ENCODE data around the gene RIPOR2.

RIPOR2 gene

DNA sequence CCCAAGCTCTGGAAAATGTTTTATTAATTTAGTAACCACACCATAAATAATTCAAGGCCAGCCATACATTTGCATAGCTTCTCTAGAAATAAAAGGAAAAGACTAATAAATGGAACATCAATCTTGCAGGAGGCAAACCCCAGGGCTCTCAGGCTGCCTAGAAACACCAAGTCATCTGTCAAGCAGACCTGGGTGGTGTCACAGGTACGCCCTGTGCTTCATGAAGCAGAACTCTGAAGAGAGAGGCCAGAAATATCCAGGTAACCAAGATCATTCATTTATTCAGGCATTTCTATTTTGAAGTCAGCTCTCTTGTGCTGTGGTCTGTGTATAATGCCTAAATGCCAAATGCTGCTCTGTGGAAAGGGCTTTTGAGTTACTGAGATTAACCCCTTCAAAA is 91.7 kb downstream of the RIPOR2 start:
- no peak for DNase-seq (ENCODE audit: low read depth)

DNA sequence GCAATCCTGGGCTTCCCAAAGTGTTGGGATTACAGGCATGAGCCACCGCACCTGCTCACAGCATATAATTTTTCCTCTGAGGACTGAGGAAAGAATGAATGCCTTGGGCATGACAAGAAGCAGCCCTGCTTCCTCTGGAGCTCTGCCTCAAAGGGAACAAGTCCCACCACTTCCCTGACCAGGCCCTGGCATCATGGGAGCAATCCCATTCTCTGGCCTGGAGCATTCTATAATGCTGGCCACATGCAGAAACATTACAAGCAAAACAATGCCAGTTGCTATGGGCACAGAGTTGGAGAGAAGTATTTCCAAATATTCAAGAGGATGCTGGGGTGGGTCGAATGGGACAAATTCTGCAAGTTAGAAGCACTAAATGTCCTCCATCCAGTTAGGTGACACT is 95.6 kb downstream of the RIPOR2 start:
- no peak for DNase-seq (ENCODE audit: low read depth)

DNA sequence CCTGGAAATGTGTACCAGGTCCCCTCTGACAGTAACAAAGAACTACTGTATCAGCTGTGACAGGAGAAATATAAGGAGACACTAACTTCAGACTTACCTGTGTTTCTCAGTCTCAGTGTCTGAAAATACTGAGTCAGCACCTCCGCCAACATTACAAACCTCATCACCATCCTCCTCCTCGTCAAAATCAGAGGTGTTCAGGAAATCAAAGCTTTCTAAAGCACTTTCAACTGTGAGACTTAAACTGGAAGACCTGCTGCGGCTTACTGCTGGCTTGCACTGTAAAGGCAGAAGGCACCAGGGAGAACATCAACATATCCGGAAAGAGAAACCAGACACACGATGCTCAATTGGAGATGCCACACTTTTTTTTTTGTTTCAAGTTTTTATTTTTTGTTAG is 96.8 kb downstream of the RIPOR2 start:
- no peak for DNase-seq (ENCODE audit: low read depth)

DNA sequence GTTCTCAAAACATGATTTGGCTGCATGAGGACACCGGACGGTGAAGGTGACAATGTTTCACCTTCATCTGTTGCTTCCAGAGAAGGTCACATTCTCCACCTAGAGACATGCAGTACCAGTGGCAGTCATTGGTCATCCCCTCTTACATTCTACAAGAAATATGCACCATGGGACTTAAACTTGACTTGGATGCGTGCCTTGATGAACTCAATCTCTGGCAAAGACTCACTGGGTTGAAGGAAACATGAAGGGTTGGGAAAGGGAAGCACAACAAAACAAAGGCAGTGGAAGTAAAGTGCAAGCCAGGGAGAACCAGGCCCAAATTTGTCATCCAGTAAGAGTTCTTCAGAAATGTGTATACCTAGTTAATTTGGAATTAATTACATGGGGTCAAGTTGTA is 97.7 kb downstream of the RIPOR2 start:
- DNase-seq (ENCODE audit: low read depth) = no peak

DNA sequence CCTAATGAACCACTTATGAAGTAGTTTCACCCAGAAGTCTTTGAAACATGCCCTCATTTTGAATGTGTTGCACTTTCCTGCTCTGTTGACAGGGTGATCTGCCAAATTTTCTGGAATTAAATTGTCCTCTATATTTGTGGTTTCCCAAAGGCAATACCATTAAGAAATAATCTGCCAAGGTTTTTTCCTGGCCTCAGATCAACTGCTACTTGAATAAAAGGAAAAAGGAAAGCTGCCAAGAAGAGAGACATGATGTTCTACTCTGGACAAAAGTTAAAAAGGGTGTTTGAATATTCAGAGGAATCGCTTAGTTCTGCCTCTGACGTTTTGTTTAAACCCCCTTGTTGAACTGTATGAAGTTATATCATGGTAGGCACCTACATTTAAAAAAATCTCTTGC is 99.7 kb downstream of the RIPOR2 start:
- DNase-seq (ENCODE audit: low read depth) = no peak

DNA sequence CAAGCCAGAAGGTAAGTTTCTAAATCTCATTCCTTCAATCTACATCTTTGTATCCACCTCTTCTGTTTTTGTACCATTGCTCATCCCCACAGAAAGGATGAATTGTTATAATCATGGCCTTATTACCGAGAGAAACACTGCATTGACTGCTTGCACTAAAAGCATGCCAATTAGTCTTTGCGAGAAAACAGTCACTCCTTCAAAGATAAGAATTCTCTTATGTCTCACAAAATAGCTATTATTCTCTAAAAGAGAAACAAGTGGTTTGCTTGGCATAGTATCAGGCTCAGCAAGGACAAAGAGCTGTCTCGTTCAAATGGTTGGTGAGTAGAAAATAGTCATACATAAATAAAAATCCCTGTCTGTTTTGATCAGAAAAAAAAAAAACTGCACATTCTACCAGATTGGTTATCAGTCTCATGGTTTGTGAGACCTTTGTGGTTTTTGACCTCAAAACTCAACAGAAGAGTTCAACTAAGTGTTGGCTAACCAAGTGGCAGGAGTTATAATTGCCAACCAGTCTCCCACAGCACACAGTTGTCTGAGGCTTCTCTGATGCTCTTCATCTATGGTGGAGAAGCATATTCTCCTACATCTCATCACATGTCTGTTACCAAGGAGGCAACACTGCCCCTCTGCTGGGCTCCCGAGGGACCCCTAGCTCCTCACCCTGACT is 101.9 kb downstream of the RIPOR2 start:
- DNase-seq (ENCODE audit: low read depth) = no peak

DNA sequence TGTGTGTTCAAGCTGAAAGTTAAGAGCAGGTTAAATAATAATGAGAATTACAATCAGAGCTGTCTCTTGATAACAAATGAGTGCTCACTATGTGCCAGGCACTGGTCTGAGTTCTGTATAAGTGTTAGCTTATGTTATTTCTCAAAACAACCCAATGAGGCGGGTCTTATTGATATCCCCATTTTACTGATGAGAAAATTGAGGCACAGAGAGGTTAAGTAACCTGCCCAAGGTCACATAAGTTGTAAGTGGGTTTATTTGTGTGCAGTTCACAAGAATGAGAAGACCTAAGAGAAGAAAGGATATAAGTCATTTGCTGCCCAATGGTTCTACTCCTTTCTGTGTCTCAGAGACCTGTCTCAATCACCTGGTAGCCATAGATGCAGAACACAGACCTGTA is 103.0 kb downstream of the RIPOR2 start:
- DNase-seq (ENCODE audit: low read depth) = no peak

DNA sequence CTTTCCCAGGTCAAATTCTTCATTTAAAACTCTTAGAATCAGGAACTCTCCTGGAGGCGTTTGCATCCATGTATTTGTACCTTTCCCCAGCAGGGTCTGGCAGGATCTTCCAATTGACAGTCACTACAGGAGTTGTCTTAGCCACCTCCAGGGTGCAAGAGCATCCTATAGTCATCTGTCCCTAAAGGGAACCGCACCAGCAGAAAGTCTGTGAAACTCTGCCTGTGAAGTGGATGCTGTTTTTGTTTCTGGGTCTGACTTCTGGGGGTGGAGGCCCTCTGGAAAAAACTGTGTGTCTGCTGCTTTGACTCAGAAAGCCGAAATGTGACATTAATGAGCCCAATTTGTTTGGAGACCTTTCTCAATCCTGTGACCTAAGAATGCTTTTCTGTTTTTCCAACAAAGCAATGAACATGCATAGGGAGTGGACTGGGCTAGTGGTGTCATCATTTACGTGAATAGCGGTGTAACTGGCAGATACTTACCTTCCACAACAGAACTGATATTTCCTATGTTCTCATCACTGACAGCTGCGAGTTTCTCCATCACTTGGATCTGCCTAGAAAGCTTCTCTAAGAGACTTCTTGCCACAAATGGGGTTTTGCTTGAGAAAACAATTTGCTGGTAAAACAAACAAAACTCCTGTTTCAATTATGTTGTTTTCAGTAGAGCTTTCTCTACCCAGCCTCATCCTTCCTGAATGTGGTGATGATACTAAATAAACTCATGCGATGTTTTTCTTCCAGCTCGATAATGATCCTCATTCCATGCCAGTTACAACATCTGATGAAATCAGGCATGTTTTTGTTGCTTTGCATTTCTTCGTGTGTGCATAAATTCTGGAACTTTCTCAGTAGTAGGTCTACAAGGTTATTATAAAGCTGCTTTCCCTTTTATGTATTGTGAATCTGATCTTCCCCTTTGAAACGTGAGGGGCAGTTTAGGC is 103.7 kb downstream of the RIPOR2 start:
- DNase-seq (ENCODE audit: low read depth) = no peak

DNA sequence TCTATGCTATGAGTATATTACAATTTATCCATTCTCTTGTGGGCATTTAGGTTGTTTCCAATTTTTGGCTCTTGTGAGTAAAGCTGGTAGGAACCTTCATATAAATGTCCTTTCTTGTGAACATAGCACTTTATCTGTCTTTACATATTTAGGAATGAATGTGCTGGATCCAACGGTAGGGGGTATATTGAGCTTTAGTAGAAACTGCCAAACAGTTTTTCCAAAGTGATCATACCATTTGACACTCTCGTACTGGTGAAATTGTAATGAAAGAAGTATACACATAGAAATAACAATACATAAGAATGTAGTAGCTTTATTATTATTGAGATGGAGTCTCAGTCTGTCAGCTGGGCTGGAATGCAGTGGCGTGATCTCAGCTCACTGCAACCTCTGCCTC is 106.1 kb downstream of the RIPOR2 start:
- DNase-seq (ENCODE audit: low read depth) = no peak

DNA sequence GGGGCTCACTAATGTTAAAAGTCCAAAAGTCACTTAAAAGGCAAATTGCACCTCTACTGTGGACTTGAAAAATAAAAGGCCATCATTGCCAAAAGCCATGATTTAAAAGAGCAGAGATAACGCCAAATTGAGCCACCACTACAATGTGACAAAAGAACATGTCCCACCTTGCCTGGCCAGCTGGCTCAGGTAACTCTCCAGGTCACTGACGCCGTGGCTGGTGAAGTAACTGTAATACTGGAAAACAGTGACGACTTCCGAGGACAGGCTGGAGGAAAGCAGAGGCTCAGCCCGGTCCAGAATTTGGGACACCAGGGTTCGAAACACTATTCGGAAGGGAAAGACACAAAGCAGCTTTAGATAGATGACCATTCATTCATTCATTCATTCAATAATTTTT is 107.8 kb downstream of the RIPOR2 start:
- DNase-seq (ENCODE audit: low read depth) = no peak

DNA sequence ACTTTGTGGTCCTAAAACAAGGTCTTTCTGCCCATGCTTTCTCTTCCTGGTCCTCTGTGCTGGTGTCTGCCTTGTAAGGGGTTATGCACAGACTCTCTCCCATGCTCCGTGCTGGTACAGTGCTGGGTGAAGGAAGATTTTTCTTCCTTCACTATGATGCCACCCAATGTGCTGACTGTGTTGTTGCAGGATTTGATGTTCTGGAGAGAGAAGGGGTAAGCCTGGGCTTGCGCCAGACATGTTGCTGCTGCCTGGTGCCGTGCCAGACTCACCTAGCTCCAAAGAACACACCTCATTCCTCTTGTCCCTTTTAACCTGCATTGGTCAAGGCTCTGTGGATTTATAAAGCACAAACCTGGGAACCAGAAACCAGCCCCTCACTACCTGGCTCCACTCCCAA is 108.6 kb downstream of the RIPOR2 start:
- no peak for DNase-seq (ENCODE audit: low read depth)

DNA sequence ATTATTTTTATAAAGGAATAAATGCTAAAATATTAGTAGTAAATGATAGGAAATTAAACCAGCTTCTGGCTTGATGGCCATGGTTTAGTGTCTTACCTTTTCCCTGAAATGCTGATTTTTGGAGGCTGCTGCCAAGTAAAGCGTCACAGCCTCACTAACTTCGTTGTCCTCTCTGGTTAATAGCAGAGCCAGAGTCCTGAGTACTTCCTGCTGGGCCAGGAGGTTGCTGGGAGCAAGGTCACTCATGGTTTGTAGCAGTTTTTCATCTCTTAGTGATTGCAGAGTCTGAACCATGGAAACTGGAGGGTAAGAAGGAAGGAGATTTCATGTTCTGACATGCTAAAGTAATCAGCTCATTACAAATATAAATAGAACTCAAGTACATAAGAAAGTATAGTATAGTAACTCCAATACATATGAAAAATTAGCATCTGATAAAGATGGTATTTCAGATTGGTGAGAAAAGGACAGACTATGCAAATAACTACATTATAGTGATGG is 110.6 kb downstream of the RIPOR2 start:
- no peak for DNase-seq (ENCODE audit: low read depth)

DNA sequence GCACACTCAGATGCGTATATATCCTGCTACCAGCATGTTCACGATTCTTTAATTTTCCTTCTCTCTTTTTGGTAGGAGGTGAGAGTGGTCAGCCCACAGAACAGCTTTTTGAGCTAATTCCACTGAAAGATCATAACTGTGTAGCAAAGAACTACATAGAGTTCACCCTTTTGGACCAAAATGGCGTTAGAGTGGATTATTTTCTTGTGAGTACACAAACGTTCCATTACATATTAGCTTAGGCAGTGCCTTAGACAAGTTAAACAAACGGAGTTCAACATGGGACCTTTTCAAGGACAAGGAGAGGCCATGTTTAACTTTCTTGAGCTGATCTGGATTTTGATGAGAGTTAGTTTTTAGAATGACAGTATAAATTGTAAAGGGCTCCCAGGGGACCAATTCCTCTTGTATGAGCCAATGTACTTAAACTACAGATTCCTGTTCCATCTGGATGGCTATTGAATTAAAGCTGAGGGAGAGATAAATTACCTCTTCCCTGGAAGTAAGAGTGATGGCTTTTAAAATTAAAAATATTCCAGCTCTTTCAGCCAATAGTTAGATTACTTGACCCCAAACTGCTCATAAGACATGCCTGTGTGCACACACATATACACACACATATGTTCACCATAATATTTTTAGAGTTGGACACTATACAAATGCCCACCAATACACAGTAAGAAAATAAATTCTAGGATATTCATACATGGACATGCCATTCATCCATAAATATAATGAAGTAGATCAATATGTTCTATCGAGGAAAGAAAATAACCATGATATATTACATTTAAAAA is 111.4 kb downstream of the RIPOR2 start:
- DNase-seq (ENCODE audit: low read depth) = no peak

DNA sequence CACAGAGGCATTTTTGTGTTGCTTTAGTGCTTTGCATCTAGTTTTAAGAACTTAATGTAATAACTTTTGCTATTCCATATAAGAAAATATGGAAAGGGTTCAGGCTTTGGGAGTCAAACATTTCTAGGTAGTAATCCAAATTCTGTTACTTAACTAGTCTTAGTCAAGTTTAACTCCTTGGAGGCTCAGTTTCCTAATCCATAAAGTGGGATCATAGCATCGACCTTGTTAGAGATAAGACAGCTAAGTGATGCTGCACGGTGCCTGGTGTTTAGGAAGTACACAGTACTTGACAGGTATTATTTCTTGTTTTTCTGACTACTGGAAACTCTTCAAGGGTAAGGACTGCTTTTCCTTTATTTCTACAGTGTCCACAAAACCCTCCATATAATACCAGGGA is 112.6 kb downstream of the RIPOR2 start:
- no peak for DNase-seq (ENCODE audit: low read depth)

DNA sequence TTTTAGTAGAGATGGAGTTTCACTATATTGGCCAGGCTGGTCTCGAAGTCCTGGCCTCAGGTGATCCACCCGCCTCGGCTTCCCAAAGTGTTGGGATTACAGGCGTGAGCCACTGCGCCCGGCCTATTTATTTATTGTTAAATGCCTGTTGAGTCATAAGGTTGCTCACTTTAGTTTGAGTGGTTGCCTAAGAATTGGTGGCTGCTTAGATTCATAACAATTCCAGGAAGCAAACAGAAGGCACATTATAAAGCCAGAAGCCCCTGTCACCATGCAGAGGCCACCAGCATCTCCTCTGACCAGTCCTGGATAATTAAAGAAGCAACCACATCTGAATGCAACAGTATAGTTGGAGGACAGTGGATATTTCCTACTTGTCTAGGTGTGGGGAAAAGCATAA is 113.1 kb downstream of the RIPOR2 start:
- DNase-seq (ENCODE audit: low read depth) = no peak

DNA sequence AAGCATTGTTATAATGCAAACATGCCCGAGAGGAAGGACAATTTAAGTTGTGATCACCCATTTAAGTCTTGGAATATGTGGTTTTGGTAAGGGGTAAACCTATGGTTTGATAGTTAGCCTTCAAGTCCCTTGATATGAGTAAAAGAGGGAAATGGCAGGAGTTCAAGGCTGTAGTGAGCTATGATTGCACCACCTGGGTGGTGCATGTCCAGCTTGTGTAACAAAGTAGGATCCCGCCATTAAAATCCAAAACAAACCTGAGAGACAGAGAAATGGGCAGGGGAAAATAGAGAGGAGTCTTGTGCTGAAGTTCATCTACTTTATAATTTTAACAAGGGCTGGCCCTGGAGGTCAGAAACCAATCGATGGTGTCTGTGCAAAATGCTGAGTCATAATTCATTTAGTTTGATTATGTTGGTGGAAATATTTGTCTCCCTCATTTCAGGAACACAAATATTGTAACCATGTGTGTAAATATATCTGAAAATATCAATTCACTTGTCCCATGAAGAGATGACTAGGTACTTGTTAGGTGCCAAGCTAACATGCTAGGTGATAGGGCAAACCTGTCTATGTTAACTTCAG is 113.8 kb downstream of the RIPOR2 start:
- no peak for DNase-seq (ENCODE audit: low read depth)

DNA sequence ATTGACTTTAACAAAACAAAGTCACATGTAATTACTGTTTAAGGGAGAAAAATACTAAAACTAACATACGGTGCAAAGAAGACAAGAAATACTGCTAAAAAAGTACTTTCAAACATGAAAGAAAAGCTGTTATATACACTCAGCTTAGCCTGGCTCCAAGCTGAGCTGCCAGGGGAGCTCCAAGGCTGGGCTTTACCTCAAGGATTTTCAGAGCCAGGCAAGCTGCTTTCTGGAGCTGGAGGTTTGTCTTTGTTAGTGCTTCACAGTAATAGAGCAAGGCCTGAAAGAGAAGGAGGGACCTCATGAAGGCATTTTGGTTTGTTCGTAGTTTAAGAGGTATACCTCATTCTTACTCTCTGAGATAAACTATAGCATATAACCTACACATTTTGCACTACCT is 117.4 kb downstream of the RIPOR2 start:
- no peak for DNase-seq (ENCODE audit: low read depth)

DNA sequence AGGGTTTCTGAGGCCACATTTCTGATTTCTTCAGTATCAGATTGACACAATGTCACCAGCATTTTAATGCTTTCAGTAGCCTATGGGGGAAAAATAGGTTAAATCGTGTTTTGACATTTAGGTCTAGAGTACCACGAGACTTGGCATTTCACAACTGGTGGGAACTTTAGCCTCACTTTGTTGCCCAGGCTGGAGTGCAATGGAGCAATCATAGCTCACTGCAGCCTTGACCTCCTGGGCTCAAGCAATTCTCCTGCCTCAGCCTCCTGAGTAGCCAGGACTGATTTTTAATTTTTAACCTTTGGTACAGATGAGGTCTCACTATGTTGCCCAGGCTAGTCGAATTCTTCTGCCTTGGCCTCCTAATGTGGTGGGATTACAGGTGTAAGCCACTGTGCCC is 126.0 kb downstream of the RIPOR2 start:
- DNase-seq (ENCODE audit: low read depth) = no peak

DNA sequence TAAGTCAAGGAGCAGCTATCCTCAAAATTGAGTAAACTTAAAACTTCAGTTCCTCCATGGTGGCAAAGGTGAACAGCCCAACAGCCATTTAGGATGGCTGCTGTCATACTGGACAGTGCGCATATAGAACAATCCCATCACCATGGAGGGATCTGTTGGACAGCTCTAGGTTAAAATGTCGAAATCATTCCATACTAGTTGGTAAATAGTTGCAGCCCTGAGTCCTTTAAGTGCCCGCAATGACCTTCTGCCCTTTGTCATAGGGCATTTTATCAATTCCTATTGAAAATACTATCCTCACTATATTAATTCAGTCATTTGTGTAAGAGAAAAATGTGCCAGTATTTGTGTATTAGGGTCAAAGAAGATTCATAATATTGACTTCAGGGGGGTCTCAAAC is 128.2 kb downstream of the RIPOR2 start:
- DNase-seq (ENCODE audit: low read depth) = no peak

DNA sequence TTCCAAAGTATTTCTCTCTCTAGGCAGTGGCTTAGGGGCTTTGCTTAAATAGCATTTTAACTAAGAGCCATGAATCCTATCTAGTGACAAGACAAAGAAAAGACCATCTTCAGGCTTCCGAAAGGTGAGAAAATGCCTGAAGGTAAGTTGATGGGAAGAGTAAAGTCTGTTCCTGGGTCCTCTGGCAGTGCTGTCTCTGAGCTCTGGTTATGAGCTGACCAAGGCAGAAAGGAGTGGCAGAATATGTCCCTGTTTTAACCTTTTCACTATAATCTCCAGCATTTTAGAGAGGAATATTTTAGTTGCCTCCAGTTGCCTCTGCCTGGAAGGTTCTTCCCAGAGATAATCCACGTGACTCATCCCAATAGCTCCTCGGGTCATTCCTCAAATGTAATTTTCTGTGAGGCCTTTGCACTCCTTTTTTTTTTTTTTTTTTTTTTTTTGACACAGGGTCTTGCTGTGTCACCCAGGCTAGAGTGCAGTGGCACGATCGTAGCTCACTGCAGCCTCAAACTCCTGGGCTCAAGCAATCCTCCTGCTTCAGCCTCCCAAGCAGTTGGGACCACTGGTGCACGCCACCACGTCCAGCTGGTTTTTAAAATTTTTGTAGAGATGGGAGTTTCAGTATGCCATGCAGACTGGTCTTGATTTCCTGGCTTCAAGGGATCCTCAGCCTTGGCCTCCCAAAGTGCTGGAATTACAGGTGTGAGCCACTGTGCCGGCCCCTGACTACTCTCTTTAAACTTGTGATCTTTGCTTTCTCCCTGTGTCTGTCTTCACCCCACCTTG is 133.3 kb downstream of the RIPOR2 start:
- no peak for DNase-seq (ENCODE audit: low read depth)

DNA sequence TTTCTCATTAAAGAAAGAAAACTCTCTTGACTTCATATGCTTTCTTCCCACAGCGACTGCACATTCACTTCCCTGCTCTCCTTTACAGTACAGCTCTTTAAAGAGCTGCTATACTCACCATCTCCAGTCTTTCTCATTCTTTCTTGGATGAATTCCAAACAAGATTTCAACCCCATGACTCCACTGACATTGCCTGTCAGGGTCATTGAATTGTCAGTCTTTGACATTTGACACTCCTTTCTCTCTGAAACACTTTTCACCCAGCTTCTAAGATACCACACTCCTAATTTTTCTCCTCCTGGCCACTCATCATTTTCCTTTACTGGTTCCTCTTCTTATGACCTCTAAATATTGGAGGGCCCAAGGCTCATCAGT is 136.2 kb downstream of the RIPOR2 start:
- DNase-seq (ENCODE audit: low read depth) = no peak
